ENCODE results near the gene ZDHHC19.
"Not testable (repeated sequence)": the region's sequence is repeated elsewhere in the genome, so short reads cannot be mapped to it uniquely, and the experiment has no call there.

ZDHHC19 gene

GRCh38 chr3:196222876-196223595 lies 11.8 kb upstream of the ZDHHC19 start:
- no peak for DNase-seq

- DNase-seq: no peak
These were observed 9.8 kb upstream of the ZDHHC19 start for GRCh38 chr3:196220991-196221390.

GRCh38 chr3:196220587-196220986 lies 9.4 kb upstream of the ZDHHC19 start:
- DNase-seq: no peak

GRCh38 chr3:196219970-196220311 lies 8.7 kb upstream of the ZDHHC19 start:
- DNase-seq: no peak

- DNase-seq: peak; percentile 20
These were observed 8.2 kb upstream of the ZDHHC19 start for GRCh38 chr3:196219194-196219969.

- DNase-seq: no peak
These were observed 7.0 kb upstream of the ZDHHC19 start for GRCh38 chr3:196218155-196218712.

GRCh38 chr3:196217307-196218154 lies 6.3 kb upstream of the ZDHHC19 start:
- DNase-seq: no peak

- DNase-seq: no peak
These were observed 5.5 kb upstream of the ZDHHC19 start for GRCh38 chr3:196216681-196217211.

- DNase-seq: no peak
These were observed 4.9 kb upstream of the ZDHHC19 start, which contains the start of gene SLC51A for GRCh38 chr3:196216089-196216564. Gene SLC51A, plus strand, starts transcription at chr3:196216534. Its CDS starts 179 bp downstream, at chr3:196216713.

- no peak for DNase-seq
These were observed 4.4 kb upstream of the ZDHHC19 start for GRCh38 chr3:196215493-196216020.

GRCh38 chr3:196214783-196215441 lies 3.7 kb upstream of the ZDHHC19 start:
- no peak for DNase-seq

- DNase-seq: not testable (repeated sequence)
These were observed 1.1 kb downstream of the ZDHHC19 start for GRCh38 chr3:196209944-196210672.

- no peak for DNase-seq
These were observed 2.1 kb downstream of the ZDHHC19 start for GRCh38 chr3:196208942-196209695.

GRCh38 chr3:196207833-196208607 lies 3.2 kb downstream of the ZDHHC19 start:
- peak; percentile 55 for DNase-seq

- DNase-seq: peak; percentile 16
These were observed 3.9 kb downstream of the ZDHHC19 start for GRCh38 chr3:196207159-196207832.

- DNase-seq: not testable (repeated sequence)
These were observed 5.6 kb downstream of the ZDHHC19 start for GRCh38 chr3:196205442-196206205.

GRCh38 chr3:196203846-196204245 lies 7.4 kb downstream of the ZDHHC19 start:
- no peak for DNase-seq

GRCh38 chr3:196202516-196202970 lies 8.7 kb downstream of the ZDHHC19 start:
- DNase-seq: no peak
